ENCODE data around the gene MGAT3. TPM values are rescaled to one million over a fixed set of nuclear protein-coding genes. Genes with fewer than 3 reads are reported as not detected.

The MGAT3 gene
- polyA plus RNA-seq, 1 donor from 2014 or later = 29.1 TPM

GRCh38 chr22:39445678-39446077 lies 11.1 kb upstream of the MGAT3 start:
- no peaks in the 10 kb centered on the region for H3K9me3 ChIP-seq (ENCODE audit: low read length)
- H4K20me1 ChIP-seq (ENCODE audit: insufficient read depth) = no peaks in the 10 kb centered on the region
- no peaks in the 10 kb centered on the region for H3F3A ChIP-seq (ENCODE audit: insufficient read depth, low read length, poor library complexity, severe bottlenecking)
- no peak overlapping the region for H3K27ac ChIP-seq (ENCODE audit: low read length)
- TF ChIP-seq MXI1 (conservative IDR thresholded peaks at IDR 0.05; ENCODE audit: poor library complexity, severe bottlenecking) (no peak), CTCF (IDR thresholded peaks at IDR 0.05; ENCODE audit: poor library complexity, severe bottlenecking) (no peak), POLR2AphosphoS5 (IDR thresholded peaks at IDR 0.05) (no peak), TAF1 (IDR thresholded peaks at IDR 0.05; ENCODE audit: low read depth) (no peak), EZH2 (IDR thresholded peaks at IDR 0.05; ENCODE audit: borderline replicate concordance, insufficient read depth, low read length, poor library complexity, severe bottlenecking) (no peak)
- H3K27me3 ChIP-seq (ENCODE audit: insufficient read depth, low read depth, low read length) = no peaks in the 10 kb centered on the region
- no peaks in the 10 kb centered on the region for H3K9me2 ChIP-seq (ENCODE audit: insufficient read depth, low read length)
- no peak overlapping the region for H3K9ac ChIP-seq (ENCODE audit: low read length)
- H3K36me3 ChIP-seq (ENCODE audit: insufficient read depth, low read length) = no peaks in the 10 kb centered on the region
- no peak overlapping the region for H3K4me2 ChIP-seq (ENCODE audit: low read length)
- H3K4me3 ChIP-seq (ENCODE audit: low read length) = no peak overlapping the region
- no peak overlapping the region for H2AFZ ChIP-seq (ENCODE audit: low read depth, low read length)
- H3K79me2 ChIP-seq (replicated peaks; ENCODE audit: insufficient read depth, low read length) = no peaks in the 10 kb centered on the region

- no peaks in the 10 kb centered on the region for H3F3A ChIP-seq (ENCODE audit: insufficient read depth, low read length, poor library complexity, severe bottlenecking)
- no peaks in the 10 kb centered on the region for H3K36me3 ChIP-seq (ENCODE audit: insufficient read depth, low read length)
- no peak overlapping the region for H3K27ac ChIP-seq (ENCODE audit: low read length)
- no peak overlapping the region for H3K4me3 ChIP-seq (ENCODE audit: low read length)
- H4K20me1 ChIP-seq (ENCODE audit: insufficient read depth) = no peaks in the 10 kb centered on the region
- no peaks in the 10 kb centered on the region for H3K9me2 ChIP-seq (ENCODE audit: insufficient read depth, low read length)
- no peaks in the 10 kb centered on the region for H3K9me3 ChIP-seq (ENCODE audit: low read length)
- no peak overlapping the region for H3K9ac ChIP-seq (ENCODE audit: low read length)
- H2AFZ ChIP-seq (ENCODE audit: low read depth, low read length) = no peak overlapping the region
- no peak overlapping the region for H3K4me2 ChIP-seq (ENCODE audit: low read length)
- TF ChIP-seq TAF1 (IDR thresholded peaks at IDR 0.05; ENCODE audit: low read depth) (no peak), POLR2AphosphoS5 (IDR thresholded peaks at IDR 0.05) (no peak), EP300 (conservative IDR thresholded peaks at IDR 0.05; ENCODE audit: poor library complexity, severe bottlenecking) (no peak), REST (IDR thresholded peaks at IDR 0.05; ENCODE audit: borderline replicate concordance) (no peak), RAD21 (conservative IDR thresholded peaks at IDR 0.05) (no peak), MXI1 (conservative IDR thresholded peaks at IDR 0.05; ENCODE audit: poor library complexity, severe bottlenecking) (no peak)
- H3K27me3 ChIP-seq (ENCODE audit: insufficient read depth, low read depth, low read length) = no peaks in the 10 kb centered on the region
- H3K79me2 ChIP-seq (replicated peaks; ENCODE audit: insufficient read depth, low read length) = no peaks in the 10 kb centered on the region
These were observed 10.5 kb upstream of the MGAT3 start for GRCh38 chr22:39446239-39446721.

Measured in neural cell (in vitro differentiated cells).